Measurements from ENCODE around the gene C5orf15. TPM values are rescaled to one million over a fixed set of nuclear protein-coding genes. Genes with fewer than 3 reads are reported as not detected.
A peak's percentile ranks its signal among the peaks of the same experiment; 100 is the strongest.

The C5orf15 gene
- 41.7 to 63.7 TPM (median 44.4 TPM) in 3 replicates for total RNA-seq
- long read RNA-seq, transcript C5orf15-201 (3 exons, 2,358 nt), result major isoform, 119 of 126 reads
- long read RNA-seq, partial matches to known transcripts, result 6 of 126 reads
- long read RNA-seq, other reads (novel, unspliced or antisense), result 1 of 126 reads

- DNase-seq (ENCODE audit: low spot score), result peak; percentile 98
- Mint-ChIP-seq H3K27me3 (ENCODE audit: low read depth) (no peaks in the 10 kb centered on the region), H3K4me1 (ENCODE audit: low read depth) (peaks cover 38% of the 10 kb centered on the region)
Measured at GRCh38 chr5:133968204-133968980, at the start of gene C5orf15. TSS of gene C5orf15 (minus strand) at chr5:133968625. CDS start at chr5:133968584, 41 bp downstream.

GRCh38 chr5:134008266-134008749 is 39.9 kb upstream of the C5orf15 start:
- Mint-ChIP-seq H3K36me3 (ENCODE audit: low read depth) (peaks cover 1% of the 10 kb centered on the region), H3K9me3 (ENCODE audit: low read depth) (peaks cover 7% of the 10 kb centered on the region), H3K4me1 (ENCODE audit: low read depth) (peaks cover 14% of the 10 kb centered on the region), H3K4me3 (ENCODE audit: unreplicated experiment) (no peak overlapping the region), H3K27me3 (ENCODE audit: low read depth) (peaks cover 2% of the 10 kb centered on the region), H3K27ac (ENCODE audit: unreplicated experiment) (no peak overlapping the region)
- TF ChIP-seq, protein P1, sequence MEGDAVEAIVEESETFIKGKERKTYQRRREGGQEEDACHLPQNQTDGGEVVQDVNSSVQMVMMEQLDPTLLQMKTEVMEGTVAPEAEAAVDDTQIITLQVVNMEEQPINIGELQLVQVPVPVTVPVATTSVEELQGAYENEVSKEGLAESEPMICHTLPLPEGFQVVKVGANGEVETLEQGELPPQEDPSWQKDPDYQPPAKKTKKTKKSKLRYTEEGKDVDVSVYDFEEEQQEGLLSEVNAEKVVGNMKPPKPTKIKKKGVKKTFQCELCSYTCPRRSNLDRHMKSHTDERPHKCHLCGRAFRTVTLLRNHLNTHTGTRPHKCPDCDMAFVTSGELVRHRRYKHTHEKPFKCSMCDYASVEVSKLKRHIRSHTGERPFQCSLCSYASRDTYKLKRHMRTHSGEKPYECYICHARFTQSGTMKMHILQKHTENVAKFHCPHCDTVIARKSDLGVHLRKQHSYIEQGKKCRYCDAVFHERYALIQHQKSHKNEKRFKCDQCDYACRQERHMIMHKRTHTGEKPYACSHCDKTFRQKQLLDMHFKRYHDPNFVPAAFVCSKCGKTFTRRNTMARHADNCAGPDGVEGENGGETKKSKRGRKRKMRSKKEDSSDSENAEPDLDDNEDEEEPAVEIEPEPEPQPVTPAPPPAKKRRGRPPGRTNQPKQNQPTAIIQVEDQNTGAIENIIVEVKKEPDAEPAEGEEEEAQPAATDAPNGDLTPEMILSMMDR (IDR thresholded peaks at IDR 0.05), result no peak
- no peak for DNase-seq (ENCODE audit: low spot score)

More at GRCh38 chr5:133968204-133968980, at the start of gene C5orf15:
- peak within 1 kb of the TSS; percentile 97 for H3K4me3 Mint-ChIP-seq (ENCODE audit: unreplicated experiment)
- TF ChIP-seq, protein P1 (IDR thresholded peaks at IDR 0.05), result peak; percentile 50
- peaks cover 4% of the 10 kb centered on the region for H3K9me3 Mint-ChIP-seq (ENCODE audit: low read depth)
- H3K27ac Mint-ChIP-seq (ENCODE audit: unreplicated experiment), result peak within 1 kb of the TSS; percentile 97
- H3K36me3 Mint-ChIP-seq (ENCODE audit: low read depth), result peaks cover 8% of the 10 kb centered on the region

DNA sequence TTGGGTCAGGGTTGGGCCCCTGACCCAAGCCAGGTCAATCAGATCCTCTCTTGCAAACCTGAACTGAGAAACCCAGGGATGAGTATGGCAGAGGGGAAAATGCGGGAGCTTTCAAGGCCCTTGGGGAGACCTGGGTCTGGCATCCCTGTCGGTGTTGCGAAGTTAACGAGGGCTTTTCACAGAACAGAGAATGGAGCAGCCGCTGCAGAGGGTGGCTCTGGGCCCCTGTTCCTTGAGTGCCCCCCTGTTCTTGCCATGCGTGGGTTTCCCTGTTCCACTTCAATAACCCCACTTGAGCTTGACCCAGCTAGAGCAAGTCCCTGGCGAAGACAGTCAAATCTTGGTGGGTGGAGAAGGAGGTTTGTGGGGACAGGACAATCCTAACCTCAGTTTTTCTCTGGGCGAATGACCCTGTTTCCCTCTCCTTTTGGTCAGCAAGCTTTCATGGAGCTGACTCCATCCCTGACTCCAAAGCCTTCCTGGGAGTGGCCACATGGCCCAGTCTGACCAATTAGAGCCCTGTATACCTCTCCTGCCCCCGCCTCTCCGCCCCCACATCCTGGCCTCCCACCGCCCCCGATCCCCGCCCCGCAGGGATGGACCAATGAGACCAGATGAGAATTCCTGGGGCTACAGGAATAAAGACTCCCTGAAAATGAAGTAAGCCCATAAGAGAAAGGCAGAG is 39.3 kb upstream of the C5orf15 start:
- TF ChIP-seq, protein P1 (IDR thresholded peaks at IDR 0.05), result no peak
- Mint-ChIP-seq H3K27me3 (ENCODE audit: low read depth) (no peaks in the 10 kb centered on the region), H3K4me3 (ENCODE audit: unreplicated experiment) (no peak overlapping the region), H3K27ac (ENCODE audit: unreplicated experiment) (no peak overlapping the region), H3K36me3 (ENCODE audit: low read depth) (peaks cover 1% of the 10 kb centered on the region), H3K9me3 (ENCODE audit: low read depth) (peaks cover 7% of the 10 kb centered on the region), H3K4me1 (ENCODE audit: low read depth) (peaks cover 20% of the 10 kb centered on the region)
- peak; percentile 35 for DNase-seq (ENCODE audit: low spot score)

DNA sequence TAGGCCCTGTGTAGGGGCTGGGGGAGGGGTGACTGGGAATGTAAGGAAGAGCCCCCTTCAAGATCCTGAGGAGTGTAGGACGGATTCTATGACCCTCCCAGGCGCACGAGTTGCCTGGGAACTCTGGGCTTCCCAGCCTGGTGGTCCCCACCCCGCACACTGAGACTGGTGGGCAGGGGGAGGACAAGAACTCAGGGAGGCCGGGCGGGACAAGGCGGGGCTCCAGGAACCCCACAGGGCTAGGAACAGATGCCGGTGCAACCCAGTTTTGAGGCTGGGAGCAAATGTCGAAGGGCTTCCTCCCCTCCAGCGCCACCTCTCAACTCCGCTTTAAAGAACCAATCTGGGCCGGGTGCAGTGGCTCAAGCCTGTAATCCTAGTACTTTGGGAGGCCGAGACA is 37.7 kb upstream of the C5orf15 start:
- TF ChIP-seq, protein P1 (IDR thresholded peaks at IDR 0.05), result no peak
- Mint-ChIP-seq H3K4me3 (ENCODE audit: unreplicated experiment) (peak overlapping the region; percentile 82), H3K27me3 (ENCODE audit: low read depth) (no peaks in the 10 kb centered on the region), H3K4me1 (ENCODE audit: low read depth) (peaks cover 32% of the 10 kb centered on the region), H3K9me3 (ENCODE audit: low read depth) (no peaks in the 10 kb centered on the region), H3K36me3 (ENCODE audit: low read depth) (peaks cover 3% of the 10 kb centered on the region), H3K27ac (ENCODE audit: unreplicated experiment) (peak overlapping the region; percentile 96)
- peak; percentile 77 for DNase-seq (ENCODE audit: low spot score)

Measured in chondrocyte (in vitro differentiated cells).